GM21825 (cell line): Measurements from ENCODE around the gene CATSPERD.

ENCODE experiments used
- ATAC-seq: cut with Tn5 transposase; IDR thresholded peaks from one replicate; pipeline ENCODE4 v1.9.1; 2021; ENCODE audit warnings: mild to moderate bottlenecking, moderate library complexity; ENCODE audit not compliant: unreplicated experiment

Gene CATSPERD, protein sequence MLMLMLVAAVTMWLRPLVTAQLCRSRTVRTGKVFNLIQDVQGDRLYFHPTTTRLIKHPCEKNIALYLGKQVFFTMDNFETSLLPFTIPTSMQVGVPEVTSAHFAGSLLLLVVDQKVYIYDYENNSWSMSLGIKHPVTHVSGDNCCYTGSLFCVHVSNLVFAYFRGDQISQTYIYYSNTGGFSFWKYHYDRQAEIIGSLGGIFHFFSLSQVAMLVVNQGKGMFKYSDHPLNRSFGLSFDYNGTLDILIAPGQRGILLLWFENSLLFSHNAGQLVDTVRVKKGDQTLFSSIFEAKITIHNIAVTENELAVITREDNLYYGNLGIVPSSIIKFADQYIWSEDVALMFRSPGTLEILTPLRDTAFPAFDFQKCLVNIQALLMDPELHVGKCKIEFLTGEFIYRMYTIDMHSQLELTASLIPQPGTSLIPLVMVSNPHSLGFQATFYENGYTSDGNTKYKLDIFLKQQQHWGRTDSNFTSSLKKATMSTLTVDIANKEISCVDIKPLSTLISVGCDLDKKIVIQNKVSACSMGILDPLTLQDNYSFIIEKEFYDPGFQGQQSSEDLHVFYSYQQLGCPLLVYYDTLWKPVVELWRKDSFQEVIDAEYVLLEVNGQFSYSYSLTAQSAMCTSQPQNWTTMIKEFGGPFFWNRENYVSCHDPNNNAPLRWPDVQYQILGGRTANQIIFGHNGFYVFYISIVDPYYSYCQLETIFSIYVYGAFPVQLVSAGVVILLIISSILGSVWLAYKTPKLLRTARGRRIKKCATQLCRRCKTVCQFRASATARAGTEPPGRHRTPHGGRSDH

DNA sequence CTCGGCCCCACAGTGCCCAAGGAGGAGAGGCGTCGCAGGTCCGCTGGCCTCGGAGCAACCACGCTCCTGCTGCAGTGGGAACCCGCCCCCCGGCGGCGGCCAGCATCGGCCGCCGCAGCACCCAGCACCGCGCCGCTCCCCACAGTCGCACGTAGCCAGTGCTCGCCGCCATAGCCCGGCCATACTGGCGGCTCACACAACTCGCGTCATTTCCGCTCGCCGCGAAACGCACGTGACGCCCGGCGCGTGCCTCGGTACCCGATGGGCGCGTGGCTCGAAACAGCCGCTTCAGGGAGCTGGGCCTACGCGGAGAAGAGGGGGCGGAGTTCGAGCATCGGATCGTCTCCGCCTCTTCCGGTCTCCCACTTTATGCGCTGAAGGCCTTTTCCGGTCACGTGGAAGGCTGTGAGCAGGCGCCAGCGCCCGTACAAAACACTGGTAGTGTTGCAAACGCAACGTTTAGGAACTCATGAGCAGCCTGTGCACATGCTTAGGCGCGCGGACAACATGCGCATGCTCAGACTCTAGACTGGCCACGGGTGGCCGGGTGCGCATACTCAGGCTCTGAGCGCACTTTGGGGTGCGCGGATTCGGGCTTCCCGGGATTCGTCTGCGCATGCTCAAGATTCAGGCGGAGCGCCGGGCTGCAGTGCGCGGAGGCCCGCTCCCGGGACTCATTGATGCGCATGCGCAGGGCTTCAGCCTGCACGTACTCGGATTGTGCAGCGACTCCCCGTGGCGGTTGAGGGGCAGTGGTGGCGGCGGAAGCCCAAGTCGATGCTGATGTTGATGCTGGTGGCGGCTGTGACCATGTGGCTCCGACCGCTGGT is at the start of gene CATSPERD, which contains the start of gene LONP1:
Gene CATSPERD, plus strand, starts transcription at position 677 of the 830 bp plus-strand sequence. Its CDS starts 101 bp downstream, at position 778.
Gene LONP1, minus strand, starts transcription at position 186 of the 830 bp plus-strand sequence. Its CDS starts 14 bp downstream, at position 172.
- ATAC-seq, result peak; percentile 84

DNA sequence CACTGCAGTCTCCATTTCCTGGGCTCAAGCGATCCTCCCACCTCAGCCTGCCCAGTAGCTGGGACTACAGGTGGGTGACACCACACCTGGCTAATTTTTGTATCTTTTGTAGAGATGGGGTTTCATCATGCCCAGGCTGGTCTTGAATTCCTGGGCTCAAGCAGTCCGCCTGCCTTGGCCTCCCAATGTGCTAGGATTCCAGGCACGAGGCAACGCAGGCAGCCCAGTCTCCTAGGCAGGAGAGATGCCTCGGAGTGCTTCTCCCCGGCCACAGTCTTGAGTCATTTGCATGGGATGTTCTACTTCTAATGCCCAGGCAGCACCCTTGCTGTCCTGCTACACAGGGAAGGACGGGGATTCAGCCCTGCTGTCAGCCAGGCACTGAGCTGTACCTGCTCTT is 48.8 kb upstream of the CATSPERD start:
- no peak for ATAC-seq

DNA sequence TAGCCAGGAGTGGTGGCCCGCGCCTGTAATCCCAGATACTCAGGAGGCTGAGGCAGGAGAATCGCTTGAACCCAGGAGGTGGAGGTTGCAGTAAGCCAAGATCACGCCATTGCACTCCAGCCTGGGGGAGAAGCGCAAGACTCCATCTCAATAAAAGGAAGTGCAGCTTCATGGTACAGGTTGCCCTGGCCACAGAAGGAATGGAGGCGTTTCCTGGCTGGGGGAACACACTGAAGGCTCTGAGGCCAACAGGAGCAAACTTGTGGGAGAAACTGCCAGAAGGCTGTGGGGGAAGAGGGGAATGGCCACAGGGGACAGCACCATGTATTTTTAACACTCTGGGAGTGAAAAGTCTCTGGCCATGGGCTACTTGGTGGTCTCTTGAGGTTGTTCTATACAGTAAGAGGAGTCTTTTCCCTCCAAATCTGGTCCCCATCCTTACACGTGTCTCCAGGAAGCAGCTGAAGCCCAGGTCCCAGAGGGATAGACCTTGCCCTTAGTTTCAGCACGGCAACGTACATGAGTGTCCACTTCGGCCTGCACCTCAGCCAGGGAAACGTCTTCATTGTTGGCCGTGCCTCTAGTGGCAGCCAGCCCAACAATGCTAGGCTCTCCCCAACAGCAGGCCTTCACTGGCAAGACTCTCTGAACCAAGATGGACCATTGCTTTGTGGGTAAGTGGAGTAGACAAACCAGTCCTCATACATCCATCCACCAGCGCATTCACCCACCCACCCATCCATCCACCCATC is 47.6 kb upstream of the CATSPERD start:
- no peak for ATAC-seq

DNA sequence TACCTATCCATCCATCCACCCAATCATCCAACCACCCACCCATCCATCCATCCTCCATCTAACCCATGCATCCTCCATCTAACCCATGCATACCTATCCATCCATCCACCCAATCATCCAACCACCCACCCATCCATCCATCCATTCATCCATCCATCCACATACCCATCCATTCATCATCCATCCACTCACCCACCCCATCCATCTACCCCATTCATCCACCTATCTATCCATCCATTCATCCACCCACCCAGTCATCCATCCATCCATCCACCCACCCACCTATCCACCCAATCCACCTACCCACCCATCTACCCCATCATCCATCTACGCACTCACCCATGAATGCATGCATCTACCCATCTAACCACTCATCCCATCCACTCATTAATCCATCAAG is 46.7 kb upstream of the CATSPERD start:
- no peak for ATAC-seq

DNA sequence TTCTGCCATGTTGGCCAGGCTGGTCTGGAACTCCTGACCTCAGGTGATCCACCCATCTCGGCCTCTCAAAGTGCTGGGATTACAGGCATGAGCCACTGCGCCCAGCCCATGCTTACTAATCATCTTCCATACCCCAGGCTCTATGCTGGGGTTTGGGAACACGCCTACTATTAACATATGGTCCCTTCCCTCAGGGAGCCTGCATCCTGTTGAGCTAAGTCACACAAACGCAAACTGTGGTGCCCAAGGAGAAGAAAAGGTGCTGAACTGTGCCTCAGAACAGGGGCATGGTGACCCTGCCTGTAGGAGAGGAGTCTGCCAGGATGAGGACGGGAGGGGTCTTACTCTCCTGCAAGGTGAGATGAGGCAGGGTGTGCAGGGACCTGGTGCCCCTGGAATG is 45.7 kb upstream of the CATSPERD start:
- no peak for ATAC-seq

DNA sequence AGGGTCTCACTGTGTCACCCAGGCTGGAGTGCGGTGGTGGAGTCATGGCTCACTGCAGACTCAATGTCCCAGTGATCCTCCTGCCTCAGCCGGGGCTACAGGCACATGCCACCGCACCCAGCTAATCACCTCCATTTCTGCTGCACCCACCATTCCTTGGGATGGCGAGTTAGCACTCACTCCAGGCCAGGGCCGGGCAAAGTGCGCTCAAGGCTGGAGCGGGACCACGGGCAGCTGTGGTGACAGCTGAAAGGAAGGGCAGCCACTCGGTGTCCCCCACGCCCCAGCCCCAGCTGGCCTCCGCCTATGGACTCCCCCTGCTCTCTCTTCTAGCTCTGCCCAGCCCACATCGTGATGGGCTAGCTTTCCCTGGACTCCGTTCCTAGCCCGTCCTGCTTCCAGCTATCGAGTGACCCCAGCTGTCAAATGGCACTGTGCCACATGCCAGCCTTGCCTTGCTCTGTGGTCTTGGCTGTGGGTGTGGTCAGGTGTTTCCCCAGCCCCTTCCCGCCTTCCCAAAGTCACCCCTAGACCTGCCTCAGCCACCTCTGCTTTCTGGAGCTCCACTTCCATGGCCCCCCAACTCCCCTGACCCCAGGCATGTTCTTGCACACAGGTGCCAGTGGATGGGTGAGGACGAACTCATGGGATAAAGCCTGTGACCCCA is 44.2 kb upstream of the CATSPERD start:
- no peak for ATAC-seq

DNA sequence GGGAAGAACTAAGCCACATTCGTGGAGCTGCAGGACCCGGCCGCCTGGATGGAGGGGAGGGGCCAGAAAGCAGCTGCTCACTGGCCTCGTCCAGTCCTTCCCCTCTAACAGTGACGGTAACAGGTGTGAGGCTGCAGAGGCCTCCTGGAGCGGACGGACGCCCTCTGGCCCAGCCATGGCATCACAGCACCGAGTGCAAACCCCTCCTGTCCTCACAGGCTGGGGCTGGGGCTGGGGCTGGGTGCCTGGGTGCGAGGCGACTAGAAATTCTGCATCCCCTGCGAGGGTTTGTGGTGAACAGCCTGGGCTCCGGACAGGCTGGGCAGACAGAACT is 43.7 kb upstream of the CATSPERD start:
- no peak for ATAC-seq

DNA sequence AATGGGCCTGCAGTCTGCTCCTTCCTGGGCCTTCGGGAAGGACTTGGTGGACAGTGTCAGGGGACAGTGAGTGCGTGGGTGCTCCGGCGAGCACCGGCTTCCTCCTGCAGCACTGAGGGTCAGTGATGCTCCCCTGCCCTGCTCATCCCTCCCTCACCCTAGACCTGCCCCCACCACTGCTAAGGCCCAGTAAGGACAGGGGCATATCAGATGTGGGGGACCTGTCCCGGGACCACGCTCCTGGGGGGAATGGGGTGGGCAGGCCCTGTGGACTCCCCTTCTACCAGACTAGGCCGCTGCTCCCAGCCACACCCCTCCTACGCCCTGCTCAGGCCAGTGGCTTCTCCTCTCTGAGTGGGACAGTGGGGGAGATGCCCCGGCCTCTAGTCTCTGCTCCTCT is 43.3 kb upstream of the CATSPERD start:
- no peak for ATAC-seq

DNA sequence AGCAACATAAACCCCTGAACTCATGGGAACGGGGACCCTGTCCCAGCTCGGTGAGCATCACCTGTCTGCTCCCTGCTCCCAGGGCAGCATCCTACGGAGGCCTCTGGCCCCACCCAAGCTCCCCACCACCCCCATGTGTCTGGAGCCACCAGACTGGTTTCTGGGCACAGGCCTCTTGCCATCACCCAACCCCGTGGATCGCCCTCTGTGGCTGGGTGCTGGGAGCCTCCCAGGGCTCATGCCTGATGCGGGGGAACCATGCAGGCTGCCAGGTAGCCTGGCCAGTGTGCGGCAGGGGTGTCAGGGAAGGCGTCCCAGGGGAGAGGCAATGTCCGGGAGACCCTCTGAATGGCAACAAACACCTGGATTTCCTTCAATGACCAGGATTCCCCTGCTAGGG is 42.9 kb upstream of the CATSPERD start:
- ATAC-seq, result no peak

DNA sequence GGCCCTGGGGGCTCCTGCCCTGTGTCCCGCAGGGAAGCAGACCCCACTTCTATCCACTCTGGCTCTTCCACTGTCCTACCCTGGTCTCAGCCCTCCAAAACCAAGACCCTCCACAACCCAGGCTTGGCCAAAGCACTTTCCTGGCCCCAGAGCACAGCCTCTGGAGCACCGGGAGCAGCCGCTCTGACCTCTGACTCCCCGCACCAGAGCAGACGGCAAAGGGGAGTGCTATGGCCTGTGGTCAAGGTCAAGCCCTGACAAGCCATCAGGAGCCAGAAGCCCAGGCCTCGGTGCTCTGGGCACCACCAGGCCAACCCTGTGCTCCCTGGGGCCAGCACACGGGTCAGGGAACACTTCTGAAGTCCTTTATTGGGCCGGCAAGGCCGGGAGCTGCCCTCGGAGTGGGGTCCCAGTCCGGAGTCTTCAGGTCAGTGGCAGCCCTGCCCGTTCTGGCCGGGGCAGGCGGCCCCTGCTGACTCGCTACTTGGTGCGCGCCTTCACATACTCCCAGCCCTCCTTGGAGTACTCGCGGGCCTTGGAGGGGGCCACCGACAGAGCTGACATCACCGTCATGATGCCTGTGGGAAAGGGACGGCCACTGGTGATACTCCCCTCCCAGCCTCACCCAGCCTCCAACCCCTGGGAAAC is 42.2 kb upstream of the CATSPERD start:
- no peak for ATAC-seq

DNA sequence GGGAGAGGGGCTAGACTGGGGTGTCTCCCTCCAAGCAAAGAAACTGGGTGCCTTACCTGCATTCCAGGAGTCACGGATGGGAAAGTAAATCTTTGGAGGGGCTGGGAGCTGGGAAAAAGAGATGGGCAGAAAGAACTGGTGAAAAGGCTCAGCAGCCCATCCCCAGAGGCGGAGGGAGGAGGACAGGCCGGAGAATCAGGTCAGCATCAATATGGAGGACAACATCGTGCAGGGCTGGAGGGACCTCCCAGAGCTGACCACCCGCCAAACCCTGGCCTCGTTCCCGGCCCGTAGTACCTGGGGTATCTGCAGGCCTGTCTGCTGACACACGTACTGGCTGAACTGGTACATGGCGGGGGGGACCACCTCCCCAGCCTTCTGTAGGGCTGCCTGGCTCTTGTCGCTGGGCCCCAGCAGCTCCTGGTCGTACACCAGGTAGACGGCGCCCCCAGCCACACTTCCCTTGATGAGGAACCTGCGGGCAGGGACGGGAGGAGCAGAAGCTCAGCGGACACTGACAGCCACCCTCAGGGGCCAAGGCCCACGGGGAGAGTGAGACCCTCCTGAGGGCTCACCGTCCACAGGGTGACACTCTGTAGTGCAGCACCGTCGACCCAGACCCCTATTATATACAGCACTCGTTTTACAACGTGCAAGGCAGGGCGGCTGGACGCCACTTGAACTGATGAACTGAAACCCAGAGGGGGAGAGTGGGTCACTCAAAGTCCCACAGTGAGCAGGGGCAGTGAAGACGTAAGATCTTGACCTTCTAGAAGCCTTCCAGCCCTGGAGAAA is 41.0 kb upstream of the CATSPERD start:
- no peak for ATAC-seq

DNA sequence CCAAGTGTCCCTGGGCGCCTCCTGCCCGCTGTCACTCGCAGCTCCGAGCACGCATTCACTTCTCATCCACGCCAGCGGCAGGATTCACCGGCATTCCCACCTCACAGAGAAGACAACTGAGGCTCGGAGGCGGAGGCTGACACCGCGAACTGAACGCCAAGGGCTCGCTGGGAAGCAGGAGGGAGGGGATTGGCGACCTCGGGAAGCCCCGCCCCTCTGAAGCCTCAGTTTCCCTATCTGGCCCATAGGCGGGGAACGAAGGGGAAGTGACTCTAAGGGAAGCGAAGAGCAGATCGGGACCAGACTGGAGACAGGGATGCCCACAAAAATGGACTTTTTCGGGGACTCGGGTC is 40.4 kb upstream of the CATSPERD start:
- ATAC-seq, result no peak

DNA sequence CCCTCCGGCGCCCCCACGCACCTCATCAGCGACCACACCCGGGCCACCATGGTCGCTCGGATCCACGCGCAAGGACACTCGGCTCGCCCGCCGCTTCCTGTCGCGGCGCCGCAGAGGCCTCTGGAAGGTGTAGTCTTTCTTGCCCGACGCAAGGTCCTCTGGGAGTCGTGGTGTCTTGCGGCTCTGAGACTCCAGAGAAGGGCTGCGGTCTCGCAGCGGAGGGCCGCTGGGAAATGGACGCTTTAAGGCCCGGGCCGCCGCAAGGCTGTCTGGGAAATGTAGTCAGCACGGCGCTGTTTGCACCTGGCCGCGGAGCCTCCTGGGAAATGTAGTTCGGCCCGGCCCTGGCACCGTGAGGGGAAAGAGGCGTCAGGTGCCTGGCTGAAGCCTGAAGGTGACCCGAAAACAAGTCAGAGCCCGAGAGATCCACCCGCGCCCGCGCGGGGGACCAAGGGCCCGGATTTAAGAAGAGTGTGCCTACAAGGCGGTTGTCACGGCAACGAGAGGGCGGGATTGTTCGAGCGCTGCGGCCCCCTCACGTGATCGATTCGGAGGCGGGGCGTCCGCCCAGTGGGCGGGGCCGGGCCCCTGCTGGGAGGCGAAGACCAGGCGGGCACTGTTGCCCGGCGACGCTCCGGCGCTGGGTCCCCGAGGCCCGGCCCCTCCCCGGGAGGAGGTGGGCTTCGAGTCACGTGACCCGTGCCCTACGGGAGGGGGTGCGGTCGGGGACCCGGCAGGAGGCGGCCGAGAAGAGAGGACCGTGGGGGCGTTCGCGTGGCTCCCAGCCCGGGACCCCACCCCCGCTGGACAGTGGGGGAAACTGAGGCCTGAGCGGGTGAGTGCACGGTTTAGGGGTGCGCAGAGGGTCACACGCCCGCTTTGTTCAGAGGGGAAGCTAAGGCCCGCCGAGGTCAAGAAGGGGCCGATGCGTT is 39.7 kb upstream of the CATSPERD start, which contains the start of the genes HSD11B1L and MICOS13:
Gene HSD11B1L, plus strand, starts transcription at position 591 of the 932 bp plus-strand sequence. CDS start 3,806 bp downstream, outside the sequence.
Gene MICOS13, minus strand, starts transcription at position 80 of the 932 bp plus-strand sequence. Its CDS starts 30 bp downstream, at position 50.
- ATAC-seq, result peak; percentile 79

DNA sequence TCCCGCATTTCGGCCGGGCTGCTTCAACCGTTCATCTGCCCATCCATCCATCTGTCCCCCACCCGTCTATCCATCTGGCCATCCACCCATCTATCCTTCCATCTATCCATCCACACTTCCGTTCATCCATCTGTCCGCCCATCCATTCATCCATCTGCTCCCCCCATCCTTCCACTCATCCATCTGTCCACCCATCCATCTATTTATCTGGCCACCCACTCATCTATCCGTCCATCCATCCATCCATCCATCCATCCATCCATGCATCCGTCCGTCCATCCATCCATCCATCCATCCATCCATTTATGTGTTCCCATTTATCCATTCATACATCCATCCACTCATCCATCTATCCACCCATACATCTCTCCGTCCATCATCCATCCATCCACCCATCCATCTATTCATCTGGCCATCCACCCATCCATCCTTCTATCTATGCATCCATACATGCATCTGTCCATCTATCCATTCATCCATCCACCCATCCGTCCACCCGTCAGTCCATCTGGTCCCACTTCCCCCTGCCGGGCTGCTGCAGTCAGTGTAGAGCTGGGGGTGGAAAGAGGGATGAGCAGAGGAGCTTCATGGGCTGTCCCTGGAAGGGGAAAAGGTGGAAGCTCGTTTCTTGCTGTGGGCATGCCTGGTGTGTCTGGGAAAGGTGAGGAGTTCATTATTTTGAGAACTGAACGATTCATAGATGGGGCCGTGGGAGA is 38.9 kb upstream of the CATSPERD start:
- ATAC-seq, result no peak

DNA sequence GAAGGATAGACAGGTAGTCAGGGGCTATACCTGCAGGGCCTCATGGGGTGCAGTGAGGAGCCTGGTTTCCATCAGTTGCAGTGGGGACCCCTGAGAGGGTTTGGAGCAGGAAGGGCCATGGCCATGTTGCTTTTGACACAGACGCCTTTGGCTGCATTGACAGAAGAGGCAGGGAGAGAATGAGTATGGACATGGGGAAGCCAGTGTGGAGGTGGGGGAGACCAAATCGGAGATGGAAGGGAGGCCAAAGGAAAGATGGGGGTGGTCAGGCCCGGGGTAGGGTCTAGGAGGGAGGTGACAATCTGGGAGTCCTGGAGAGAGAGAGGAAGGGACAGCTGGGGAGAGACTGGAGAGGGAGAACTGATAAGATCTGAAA is 38.3 kb upstream of the CATSPERD start:
- no peak for ATAC-seq

DNA sequence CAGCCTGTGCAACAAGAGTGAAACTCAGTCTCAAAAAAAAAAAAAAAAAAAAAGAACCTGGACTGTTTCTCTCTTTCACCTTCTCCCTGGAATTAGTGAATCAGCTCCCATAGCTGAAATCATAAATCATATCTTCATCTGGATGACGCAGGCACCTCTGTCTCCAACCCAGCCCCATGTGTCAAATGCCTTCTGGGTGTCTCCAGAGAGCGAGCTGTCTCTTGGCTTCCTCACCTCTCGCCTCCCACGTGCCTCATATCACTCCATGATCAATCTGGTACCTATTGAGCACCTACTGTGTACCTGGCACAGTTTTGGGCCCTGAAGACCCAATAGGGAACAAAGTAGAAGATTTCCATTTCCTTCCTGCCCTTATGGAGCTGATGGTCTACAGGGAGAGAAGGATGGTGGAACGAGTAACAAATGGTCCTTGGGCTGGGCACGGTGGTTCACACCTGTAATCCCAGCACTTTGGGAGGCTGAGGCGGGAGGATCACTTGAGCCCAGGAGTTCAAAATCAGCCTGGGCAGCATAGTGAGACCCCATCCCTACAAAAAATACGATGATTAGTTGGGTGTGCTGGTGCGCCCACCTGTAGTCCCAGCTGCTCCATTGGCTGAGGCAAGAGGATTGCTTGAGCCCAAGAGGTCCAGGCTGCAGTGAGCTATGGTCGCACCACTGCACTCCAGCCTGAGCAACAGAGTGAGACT is 37.1 kb upstream of the CATSPERD start:
- ATAC-seq, result no peak
